SK-N-SH treated with all-trans-retinoic acid at 6 μM for 48 hours (cell line): ENCODE results near the gene KIAA0825.

ENCODE experiments used
- CSDC2 ChIP-seq: fragments of 250-450 bp; sonication (Bioruptor Pico); IDR thresholded peaks from 2 replicates; pipeline ENCODE4 v1.5.0; 2020; ENCODE audit warnings: mild to moderate bottlenecking, moderate library complexity
- CSRNP3 ChIP-seq: fragments of 250-450 bp; sonication (Bioruptor Pico); IDR thresholded peaks from 2 replicates; pipeline ENCODE4 v1.5.1; 2021; ENCODE audit warnings: mild to moderate bottlenecking, moderate library complexity
- ESRRG ChIP-seq: fragments of 250-450 bp; sonication (Bioruptor Pico); IDR thresholded peaks from 2 replicates; pipeline ENCODE4 v1.6.1; 2021; ENCODE audit warnings: mild to moderate bottlenecking
- ISL1 ChIP-seq: fragments of 250-450 bp; sonication (Bioruptor Pico); IDR thresholded peaks from 2 replicates; pipeline ENCODE4 v2.1.2; 2022; ENCODE audit warnings: mild to moderate bottlenecking, moderate library complexity
- PATZ1 ChIP-seq: fragments of 250-450 bp; sonication (Bioruptor Pico); IDR thresholded peaks from 2 replicates; pipeline ENCODE4 v1.8.0; 2020; ENCODE audit warnings: mild to moderate bottlenecking, moderate library complexity, borderline replicate concordance
- RARB ChIP-seq: fragments of 250-450 bp; sonication (Bioruptor Pico); IDR thresholded peaks from 2 replicates; pipeline ENCODE4 v1.8.0; 2021; ENCODE audit warnings: mild to moderate bottlenecking, moderate library complexity
- SNAI2 ChIP-seq: fragments of 250-450 bp; sonication (Bioruptor Pico); IDR thresholded peaks from 2 replicates; pipeline ENCODE4 v1.5.0; 2020; ENCODE audit warnings: mild to moderate bottlenecking, moderate library complexity
- ZFP3 ChIP-seq: fragments of 250-450 bp; sonication (Bioruptor Pico); IDR thresholded peaks from 2 replicates; pipeline ENCODE4 v1.5.0; 2020; ENCODE audit warnings: mild to moderate bottlenecking, moderate library complexity
- ZFP30 ChIP-seq: fragments of 450-650 bp; formaldehyde crosslinking; IDR thresholded peaks from 2 replicates; pipeline ENCODE4 v1.5.0; 2022; ENCODE audit warnings: mild to moderate bottlenecking, moderate library complexity
- ZNF565 ChIP-seq: fragments of 450-650 bp; formaldehyde crosslinking; conservative IDR thresholded peaks from 2 replicates; pipeline ENCODE4 v1.5.0; 2020; ENCODE audit warnings: low read depth, mild to moderate bottlenecking, moderate library complexity
- ZNF70 ChIP-seq: fragments of 450-650 bp; formaldehyde crosslinking; IDR thresholded peaks from 2 replicates; pipeline ENCODE4 v1.5.0; 2020; ENCODE audit warnings: mild to moderate bottlenecking, moderate library complexity
- TF ChIP-seq, protein P1 (sequence below): fragments of 250-450 bp; sonication (Bioruptor Pico); IDR thresholded peaks from 2 replicates; pipeline ENCODE4 v1.5.1; 2020; ENCODE audit warnings: low read depth, mild to moderate bottlenecking, moderate library complexity

- TF ChIP-seq ZNF565 (CRISPR knock-in tag) (no peak), PATZ1 (no peak), ESRRG (no peak), CSRNP3 (CRISPR knock-in tag) (no peak), SNAI2 (no peak), CSDC2 (CRISPR knock-in tag) (no peak), ZFP3 (CRISPR knock-in tag) (no peak), ZFP30 (CRISPR knock-in tag) (no peak), RARB (no peak), ZNF70 (CRISPR knock-in tag) (no peak), ISL1 (CRISPR knock-in tag) (no peak)
- TF ChIP-seq, protein P1, sequence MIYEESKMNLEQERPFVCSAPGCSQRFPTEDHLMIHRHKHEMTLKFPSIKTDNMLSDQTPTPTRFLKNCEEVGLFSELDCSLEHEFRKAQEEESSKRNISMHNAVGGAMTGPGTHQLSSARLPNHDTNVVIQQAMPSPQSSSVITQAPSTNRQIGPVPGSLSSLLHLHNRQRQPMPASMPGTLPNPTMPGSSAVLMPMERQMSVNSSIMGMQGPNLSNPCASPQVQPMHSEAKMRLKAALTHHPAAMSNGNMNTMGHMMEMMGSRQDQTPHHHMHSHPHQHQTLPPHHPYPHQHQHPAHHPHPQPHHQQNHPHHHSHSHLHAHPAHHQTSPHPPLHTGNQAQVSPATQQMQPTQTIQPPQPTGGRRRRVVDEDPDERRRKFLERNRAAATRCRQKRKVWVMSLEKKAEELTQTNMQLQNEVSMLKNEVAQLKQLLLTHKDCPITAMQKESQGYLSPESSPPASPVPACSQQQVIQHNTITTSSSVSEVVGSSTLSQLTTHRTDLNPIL: no peak
Observed at GRCh38 chr5:94254214-94254613, 364.2 kb downstream of the KIAA0825 start.
